ENCODE measurements around the gene MADD. TPM values are rescaled to one million over a fixed set of nuclear protein-coding genes. Genes with fewer than 3 reads are reported as not detected.
A peak's percentile ranks its signal among the peaks of the same experiment; 100 is the strongest.

Gene MADD
- total RNA-seq, 1 experiment from 2014 or later, result 41.0 TPM

- H3K27ac Mint-ChIP-seq, result peak overlapping the region in 2 of 3 experiments; percentile 53 to 66; a peak in 4 of 7 replicates
- no peak overlapping the region for H3K4me2 ChIP-seq (ENCODE audit: insufficient read depth, insufficient read length, low read length)
Observed at GRCh38 chr11:47332303-47332711, 62.4 kb downstream of the MADD start.

More at GRCh38 chr11:47332303-47332711, 62.4 kb downstream of the MADD start:
- H3K36me3 Mint-ChIP-seq (ENCODE audit: insufficient read depth in 1 of 3, low read depth in 3 of 3), result peaks cover 2 to 23% (median 15%) of the 10 kb centered on the region in 3 experiments; a peak in 6 of 7 replicates
- no peaks in the 10 kb centered on the region for H3K9me3 Mint-ChIP-seq
- no peak overlapping the region for H3K4me3 Mint-ChIP-seq
- no CpG with 5 or more reads among the region's 13 CpGs for WGBS (ENCODE audit: extremely low coverage, insufficient read length, low lambda C conversion rate)
- Histone ChIP-seq H4K20me1 (ENCODE audit: control insufficient read depth, insufficient read depth, insufficient read length) (no peaks in the 10 kb centered on the region), H3K14ac (ENCODE audit: insufficient read depth, low read length) (no peak overlapping the region), H2AFZ (ENCODE audit: low read length) (no peak overlapping the region), H4K91ac (ENCODE audit: insufficient read length, low read depth, low read length) (no peak overlapping the region), H3K4ac (ENCODE audit: low read depth, low read length) (no peak overlapping the region), H3K23ac (ENCODE audit: insufficient read length, low read depth, low read length) (no peak overlapping the region), H3K23me2 (ENCODE audit: insufficient read length, low read depth, low read length, poor library complexity, severe bottlenecking) (no peaks in the 10 kb centered on the region), H3K56ac (ENCODE audit: insufficient read length, low read depth, low read length) (no peak overlapping the region), H2BK12ac (ENCODE audit: insufficient read length, low read depth, low read length) (no peak overlapping the region), H3K9me3 (ENCODE audit: control insufficient read depth, low read depth, low read length) (no peaks in the 10 kb centered on the region), H3K18ac (ENCODE audit: insufficient read length, low read depth, low read length) (no peak overlapping the region), H2BK15ac (ENCODE audit: low read depth, low read length) (no peak overlapping the region), H4K5ac (ENCODE audit: insufficient read length, low read depth, low read length) (no peak overlapping the region), H3K79me2 (ENCODE audit: insufficient read depth, low read length) (no peaks in the 10 kb centered on the region), H2BK20ac (ENCODE audit: low read depth, low read length, poor library complexity, severe bottlenecking) (no peak overlapping the region), H4K8ac (replicated peaks; ENCODE audit: insufficient read length, low read depth, low read length) (no peak overlapping the region), H3K79me1 (ENCODE audit: insufficient read depth, low read depth, low read length, poor library complexity, severe bottlenecking) (no peaks in the 10 kb centered on the region), H3K4me1 (ENCODE audit: insufficient read depth, low read length) (no peaks in the 10 kb centered on the region), H3K27ac (ENCODE audit: insufficient read length, low read depth, low read length) (no peak overlapping the region), H2BK120ac (ENCODE audit: low read depth, low read length, poor library complexity, severe bottlenecking) (no peak overlapping the region), H3K27me3 (ENCODE audit: insufficient read depth, low read length) (no peaks in the 10 kb centered on the region), H3T11ph (ENCODE audit: low read length) (no peak overlapping the region), H2AK5ac (ENCODE audit: insufficient read length, low read length) (no peak overlapping the region), H2BK5ac (ENCODE audit: insufficient read length, low read length) (no peak overlapping the region), H3K9ac (ENCODE audit: extremely low read depth, insufficient read length, low read length) (no peak overlapping the region)
- DNase-seq, result no peak
- H3K4me1 Mint-ChIP-seq, result no peaks in the 10 kb centered on the region
- no peaks in the 10 kb centered on the region for H3K27me3 Mint-ChIP-seq (ENCODE audit: low read depth)
- TF ChIP-seq, protein P1, sequence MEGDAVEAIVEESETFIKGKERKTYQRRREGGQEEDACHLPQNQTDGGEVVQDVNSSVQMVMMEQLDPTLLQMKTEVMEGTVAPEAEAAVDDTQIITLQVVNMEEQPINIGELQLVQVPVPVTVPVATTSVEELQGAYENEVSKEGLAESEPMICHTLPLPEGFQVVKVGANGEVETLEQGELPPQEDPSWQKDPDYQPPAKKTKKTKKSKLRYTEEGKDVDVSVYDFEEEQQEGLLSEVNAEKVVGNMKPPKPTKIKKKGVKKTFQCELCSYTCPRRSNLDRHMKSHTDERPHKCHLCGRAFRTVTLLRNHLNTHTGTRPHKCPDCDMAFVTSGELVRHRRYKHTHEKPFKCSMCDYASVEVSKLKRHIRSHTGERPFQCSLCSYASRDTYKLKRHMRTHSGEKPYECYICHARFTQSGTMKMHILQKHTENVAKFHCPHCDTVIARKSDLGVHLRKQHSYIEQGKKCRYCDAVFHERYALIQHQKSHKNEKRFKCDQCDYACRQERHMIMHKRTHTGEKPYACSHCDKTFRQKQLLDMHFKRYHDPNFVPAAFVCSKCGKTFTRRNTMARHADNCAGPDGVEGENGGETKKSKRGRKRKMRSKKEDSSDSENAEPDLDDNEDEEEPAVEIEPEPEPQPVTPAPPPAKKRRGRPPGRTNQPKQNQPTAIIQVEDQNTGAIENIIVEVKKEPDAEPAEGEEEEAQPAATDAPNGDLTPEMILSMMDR (conservative IDR thresholded peaks at IDR 0.05), result no peak
